ENCODE measurements around the gene FAM114A1. TPM values are rescaled to one million over a fixed set of nuclear protein-coding genes. Genes with fewer than 3 reads are reported as not detected.

FAM114A1 gene
- total and polyA plus RNA-seq, 7 donors, result 5.6 to 20.0 (median 15.4) TPM

DNA sequence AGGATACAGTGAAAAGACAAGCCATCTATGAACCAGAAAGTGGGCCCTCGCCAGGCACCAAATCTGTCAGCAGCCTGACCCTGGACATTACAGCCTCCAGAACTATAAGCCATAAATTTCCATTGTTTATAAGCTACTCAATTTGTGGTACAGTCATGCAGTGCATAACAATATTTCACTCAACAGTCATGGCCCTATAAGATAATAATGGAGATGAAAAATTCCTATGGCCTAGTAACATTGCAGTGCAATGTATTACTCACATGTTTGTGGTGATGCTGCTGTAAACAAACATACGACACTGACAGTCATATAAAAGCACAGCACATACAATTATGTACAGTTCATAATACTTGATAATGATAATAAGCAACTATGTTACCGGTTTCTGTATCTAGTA lies 45.9 kb upstream of the FAM114A1 start:
- H3K36me3 ChIP-seq (ENCODE audit: insufficient read depth in 1 of 2, low read depth in 1 of 2), result no peaks in the 10 kb centered on the region
- no peak for ATAC-seq
- intact Hi-C loops (cut with DNase I), result no loop called here
- 88 to 96% (median 95%) methylated on average over 3 of the region's 3 CpGs for WGBS, 3 donors
- no peak for DNase-seq
- H3K4me3 ChIP-seq, result no peak overlapping the region
- no peak for TF ChIP-seq CTCF (IDR thresholded peaks at IDR 0.05)
- peaks cover 0 to 3% (median 0%) of the 10 kb centered on the region in 3 donors for H3K27me3 ChIP-seq (ENCODE audit: insufficient read depth in 3 of 3, low read length in 2 of 3)
- H3K4me1 ChIP-seq, result no peaks in the 10 kb centered on the region
- H3K27ac ChIP-seq, result no peak overlapping the region
- H3K9me3 ChIP-seq, result no peaks in the 10 kb centered on the region

DNA sequence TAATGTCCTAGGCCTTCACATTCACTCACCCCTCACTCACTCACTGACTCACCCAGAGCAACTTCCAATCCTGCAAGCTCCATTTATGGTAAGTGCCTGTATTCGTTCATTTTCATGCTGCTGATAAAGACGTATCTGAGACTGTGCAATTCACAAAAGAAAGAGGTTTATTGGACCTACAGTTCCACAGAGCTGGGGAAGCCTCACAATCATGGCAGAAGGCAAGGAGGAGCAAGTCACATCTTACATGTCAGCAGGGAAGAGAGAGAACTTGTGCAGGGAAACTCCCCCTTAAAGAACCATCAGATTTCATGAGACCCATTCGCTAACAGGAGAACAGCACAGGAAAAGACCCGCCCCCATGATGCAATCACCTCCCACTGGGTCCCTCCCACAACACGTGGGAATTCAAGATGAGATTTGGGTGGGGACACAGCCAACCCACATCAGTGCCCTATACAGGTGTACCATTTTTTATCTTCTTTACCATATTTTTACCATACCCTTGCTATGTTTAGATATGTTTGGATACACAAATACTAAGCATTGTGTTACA lies 44.8 kb upstream of the FAM114A1 start:
- no peak for TF ChIP-seq CTCF (IDR thresholded peaks at IDR 0.05)
- no peak overlapping the region for H3K27ac ChIP-seq
- DNase-seq, result no peak
- H3K4me3 ChIP-seq, result no peak overlapping the region
- 80 to 87% (median 81%) methylated on average over 5 of the region's 5 CpGs for WGBS, 3 donors
- peaks cover 0 to 3% (median 0%) of the 10 kb centered on the region in 3 donors for H3K27me3 ChIP-seq (ENCODE audit: insufficient read depth in 3 of 3, low read length in 2 of 3)
- no peak for ATAC-seq
- intact Hi-C loops (cut with DNase I), result no loop called here
- H3K4me1 ChIP-seq, result no peaks in the 10 kb centered on the region
- H3K36me3 ChIP-seq (ENCODE audit: insufficient read depth in 1 of 2, low read depth in 1 of 2), result no peaks in the 10 kb centered on the region
- H3K9me3 ChIP-seq, result no peaks in the 10 kb centered on the region

GRCh38 chr4:38823766-38824165 lies 43.8 kb upstream of the FAM114A1 start:
- H3K27me3 ChIP-seq (ENCODE audit: insufficient read depth in 3 of 3, low read length in 2 of 3), result no peaks in the 10 kb centered on the region
- intact Hi-C loops (cut with DNase I), result no loop called here
- H3K4me1 ChIP-seq, result no peaks in the 10 kb centered on the region
- no peak for ATAC-seq
- no peaks in the 10 kb centered on the region for H3K36me3 ChIP-seq (ENCODE audit: insufficient read depth in 1 of 2, low read depth in 1 of 2)
- H3K27ac ChIP-seq, result no peak overlapping the region
- DNase-seq, result no peak
- no peak for TF ChIP-seq CTCF (IDR thresholded peaks at IDR 0.05)
- no peak overlapping the region for H3K4me3 ChIP-seq
- WGBS, 3 donors, result 91 to 95% (median 92%) methylated on average over 27 of the region's 27 CpGs
- H3K9me3 ChIP-seq, result no peaks in the 10 kb centered on the region

DNA sequence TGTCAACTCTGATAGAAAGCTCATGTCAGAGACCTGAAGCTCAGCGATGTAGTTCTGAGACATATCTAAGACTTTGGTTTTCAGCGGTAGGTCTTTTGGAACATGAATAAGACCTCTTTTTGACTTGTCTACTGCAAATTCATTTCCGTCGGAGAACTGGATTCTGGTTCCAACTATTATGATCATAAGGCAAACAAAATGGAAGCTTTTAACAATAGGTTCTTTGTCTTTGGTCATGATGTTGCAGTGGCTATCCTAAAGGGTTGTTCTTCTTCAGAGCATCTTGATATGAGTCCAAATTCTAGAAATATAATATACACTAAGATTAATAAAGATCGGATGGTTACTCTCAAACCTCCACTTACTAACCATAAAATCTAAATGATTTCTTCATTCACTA lies 38.4 kb upstream of the FAM114A1 start:
- Histone ChIP-seq H3K4me1 (no peaks in the 10 kb centered on the region), H3K36me3 (ENCODE audit: insufficient read depth in 1 of 2, low read depth in 1 of 2) (no peaks in the 10 kb centered on the region), H3K4me3 (no peak overlapping the region), H3K27me3 (ENCODE audit: insufficient read depth in 3 of 3, low read length in 2 of 3) (no peaks in the 10 kb centered on the region), H3K9me3 (peaks cover under 1% of the 10 kb centered on the region), H3K27ac (no peak overlapping the region)
- intact Hi-C loops (cut with DNase I), result no loop called here
- 69 to 79% (median 73%) methylated on average over 5 of the region's 5 CpGs for WGBS, 3 donors
- TF ChIP-seq CTCF (IDR thresholded peaks at IDR 0.05), result no peak
- ATAC-seq, result no peak
- DNase-seq, result no peak

DNA sequence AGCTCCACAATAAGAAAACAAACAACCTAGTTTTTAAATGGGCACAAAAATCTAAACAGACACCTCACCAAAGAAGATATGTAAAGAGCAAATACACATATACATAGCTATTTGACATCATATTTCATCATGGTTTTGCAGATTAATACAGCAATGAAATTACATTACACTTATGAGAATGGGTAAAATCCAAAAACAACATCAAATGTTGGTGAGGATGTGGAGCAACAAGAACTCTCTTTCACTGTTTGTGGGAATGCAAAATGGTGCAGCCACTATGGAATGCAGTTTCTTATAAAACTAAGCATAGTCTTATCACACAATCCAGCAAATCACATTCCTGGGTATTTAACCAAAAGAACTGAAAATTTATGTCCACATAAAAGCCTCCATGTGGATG lies 36.0 kb upstream of the FAM114A1 start:
- DNase-seq (no peak), ATAC-seq (no peak)
- Histone ChIP-seq H3K9me3 (peaks cover 12% of the 10 kb centered on the region), H3K4me1 (no peaks in the 10 kb centered on the region), H3K27ac (no peak overlapping the region), H3K4me3 (no peak overlapping the region), H3K27me3 (ENCODE audit: insufficient read depth in 3 of 3, low read length in 2 of 3) (no peaks in the 10 kb centered on the region), H3K36me3 (ENCODE audit: insufficient read depth in 1 of 2, low read depth in 1 of 2) (no peaks in the 10 kb centered on the region)
- intact Hi-C loops (cut with DNase I), result no loop called here
- no peak for TF ChIP-seq CTCF (IDR thresholded peaks at IDR 0.05)
